IPS-NIHi11 (cell line): ENCODE data around the gene GHR.

Experiments used
- DNase-seq: peaks from one replicate; pipeline ENCODE4 v3.0.0; 2012; ENCODE audit warnings: mixed read lengths, low spot score

The GHR gene

GRCh38 chr5:42462083-42462482 is 38.8 kb downstream of the GHR start:
- no peak for DNase-seq

GRCh38 chr5:42467572-42467971 is 44.3 kb downstream of the GHR start:
- no peak for DNase-seq

- no peak for DNase-seq
Measured at GRCh38 chr5:42467981-42468524, 44.8 kb downstream of the GHR start.

- DNase-seq: no peak
Measured at GRCh38 chr5:42483472-42484154, 60.4 kb downstream of the GHR start.

GRCh38 chr5:42487077-42487476 is 63.8 kb downstream of the GHR start:
- DNase-seq: no peak

- DNase-seq: no peak
Measured at GRCh38 chr5:42487821-42488220, 64.6 kb downstream of the GHR start.

- DNase-seq: no peak
Measured at GRCh38 chr5:42490831-42491230, 67.6 kb downstream of the GHR start.

- DNase-seq: peak; percentile 15
Measured at GRCh38 chr5:42491699-42492098, 68.5 kb downstream of the GHR start.

GRCh38 chr5:42492974-42493373 is 69.7 kb downstream of the GHR start:
- no peak for DNase-seq

GRCh38 chr5:42494414-42494813 is 71.2 kb downstream of the GHR start:
- DNase-seq: no peak

- no peak for DNase-seq
Measured at GRCh38 chr5:42495914-42496313, 72.7 kb downstream of the GHR start.

- DNase-seq: no peak
Measured at GRCh38 chr5:42496397-42497156, 73.3 kb downstream of the GHR start.

GRCh38 chr5:42498000-42498399 is 74.8 kb downstream of the GHR start:
- no peak for DNase-seq

- DNase-seq: no peak
Measured at GRCh38 chr5:42499016-42499415, 75.8 kb downstream of the GHR start.

- no peak for DNase-seq
Measured at GRCh38 chr5:42500003-42500599, 76.9 kb downstream of the GHR start.

- DNase-seq: no peak
Measured at GRCh38 chr5:42502613-42503470, 79.6 kb downstream of the GHR start.

- no peak for DNase-seq
Measured at GRCh38 chr5:42506662-42507061, 83.4 kb downstream of the GHR start.

- peak; percentile 62 for DNase-seq
Measured at GRCh38 chr5:42507451-42508097, 84.3 kb downstream of the GHR start.

GRCh38 chr5:42513246-42513645 is 90.0 kb downstream of the GHR start:
- no peak for DNase-seq

GRCh38 chr5:42514754-42515153 is 91.5 kb downstream of the GHR start:
- DNase-seq: peak; percentile 27

- no peak for DNase-seq
Measured at GRCh38 chr5:42515504-42515903, 92.3 kb downstream of the GHR start.
